ENCODE results near the gene CBFA2T2. TPM values are rescaled to one million over a fixed set of nuclear protein-coding genes. Genes with fewer than 3 reads are reported as not detected.
"Not testable (repeated sequence)": the region's sequence is repeated elsewhere in the genome, so short reads cannot be mapped to it uniquely, and the experiment has no call there.

CBFA2T2 gene
- total and polyA plus RNA-seq, 5 donors: 5.6 to 13.9 (median 12.0) TPM

GRCh38 chr20:33629979-33630378 lies 140.1 kb downstream of the CBFA2T2 start:
- H3K4me3 ChIP-seq (ENCODE audit: low read length): no peak overlapping the region
- H3K9me3 ChIP-seq (ENCODE audit: control insufficient read depth, low read length): no peaks in the 10 kb centered on the region
- H3K27me3 ChIP-seq (ENCODE audit: control insufficient read depth, insufficient read depth): no peaks in the 10 kb centered on the region
- WGBS: 91% methylated on average over 5 of the region's 5 CpGs
- no peak overlapping the region for H3K27ac ChIP-seq (ENCODE audit: low read length)
- intact Hi-C loops (cut with DNase I): no loop called here
- no peak for ATAC-seq
- DNase-seq: no peak
- no peaks in the 10 kb centered on the region for H3K4me1 ChIP-seq (ENCODE audit: control insufficient read depth, insufficient read depth, low read length)

- 65% methylated on average over 4 of the region's 4 CpGs for WGBS
- H3K9me3 ChIP-seq (ENCODE audit: control insufficient read depth, low read length): no peaks in the 10 kb centered on the region
- ATAC-seq (no peak), DNase-seq (no peak)
- H3K27ac ChIP-seq (ENCODE audit: low read length): no peak overlapping the region
- no peaks in the 10 kb centered on the region for H3K4me1 ChIP-seq (ENCODE audit: control insufficient read depth, insufficient read depth, low read length)
- H3K27me3 ChIP-seq (ENCODE audit: control insufficient read depth, insufficient read depth): no peaks in the 10 kb centered on the region
- intact Hi-C loops (cut with DNase I): no loop called here
- no peak overlapping the region for H3K4me3 ChIP-seq (ENCODE audit: low read length)
These were observed 140.6 kb downstream of the CBFA2T2 start for GRCh38 chr20:33630507-33630906.

- ATAC-seq; H3K4me3 ChIP-seq (ENCODE audit: low read length); intact Hi-C loops (cut with DNase I); H3K27me3 ChIP-seq (ENCODE audit: control insufficient read depth, insufficient read depth); H3K9me3 ChIP-seq (ENCODE audit: control insufficient read depth, low read length); H3K27ac ChIP-seq (ENCODE audit: low read length); DNase-seq; H3K4me1 ChIP-seq (ENCODE audit: control insufficient read depth, insufficient read depth, low read length): not testable (repeated sequence)
- 84% methylated on average over 4 of the region's 4 CpGs for WGBS
These were observed 142.0 kb downstream of the CBFA2T2 start for GRCh38 chr20:33631910-33632309.

GRCh38 chr20:33635341-33635740 lies 145.4 kb downstream of the CBFA2T2 start:
- Histone ChIP-seq H3K27me3 (ENCODE audit: control insufficient read depth, insufficient read depth) (no peaks in the 10 kb centered on the region), H3K4me1 (ENCODE audit: control insufficient read depth, insufficient read depth, low read length) (no peaks in the 10 kb centered on the region), H3K9me3 (ENCODE audit: control insufficient read depth, low read length) (no peaks in the 10 kb centered on the region), H3K4me3 (ENCODE audit: low read length) (no peak overlapping the region), H3K27ac (ENCODE audit: low read length) (no peak overlapping the region)
- intact Hi-C loops (cut with DNase I): no loop called here
- 97% methylated on average over 3 of the region's 3 CpGs for WGBS
- no peak for ATAC-seq
- no peak for DNase-seq

- H3K4me1 ChIP-seq (ENCODE audit: control insufficient read depth, insufficient read depth, low read length): no peaks in the 10 kb centered on the region
- DNase-seq (no peak), ATAC-seq (no peak)
- H3K9me3 ChIP-seq (ENCODE audit: control insufficient read depth, low read length): no peaks in the 10 kb centered on the region
- H3K27me3 ChIP-seq (ENCODE audit: control insufficient read depth, insufficient read depth): no peaks in the 10 kb centered on the region
- H3K27ac ChIP-seq (ENCODE audit: low read length): no peak overlapping the region
- H3K4me3 ChIP-seq (ENCODE audit: low read length): no peak overlapping the region
- intact Hi-C loops (cut with DNase I): no loop called here
- WGBS: 82% methylated on average over 1 of the region's 1 CpG
These were observed 146.9 kb downstream of the CBFA2T2 start for GRCh38 chr20:33636776-33637175.

- ATAC-seq: no peak
- no peak for DNase-seq
- no peak overlapping the region for H3K27ac ChIP-seq (ENCODE audit: low read length)
- H3K27me3 ChIP-seq (ENCODE audit: control insufficient read depth, insufficient read depth): no peaks in the 10 kb centered on the region
- H3K4me3 ChIP-seq (ENCODE audit: low read length): no peak overlapping the region
- H3K9me3 ChIP-seq (ENCODE audit: control insufficient read depth, low read length): no peaks in the 10 kb centered on the region
- H3K4me1 ChIP-seq (ENCODE audit: control insufficient read depth, insufficient read depth, low read length): no peaks in the 10 kb centered on the region
- 79% methylated on average over 13 of the region's 13 CpGs for WGBS
- intact Hi-C loops (cut with DNase I): no loop called here
These were observed 150.4 kb downstream of the CBFA2T2 start for GRCh38 chr20:33640287-33640686.

GRCh38 chr20:33644313-33645071 lies 154.6 kb downstream of the CBFA2T2 start:
- Histone ChIP-seq H3K4me1 (ENCODE audit: control insufficient read depth, insufficient read depth, low read length) (peaks cover 9% of the 10 kb centered on the region), H3K27ac (ENCODE audit: low read length) (no peak overlapping the region), H3K4me3 (ENCODE audit: low read length) (no peak overlapping the region), H3K27me3 (ENCODE audit: control insufficient read depth, insufficient read depth) (no peaks in the 10 kb centered on the region), H3K9me3 (ENCODE audit: control insufficient read depth, low read length) (no peaks in the 10 kb centered on the region)
- intact Hi-C loops (cut with DNase I): no loop called here
- 87% methylated on average over 28 of the region's 28 CpGs for WGBS
- DNase-seq (no peak), ATAC-seq (no peak)

- intact Hi-C loops (cut with DNase I): no loop called here
These were observed 155.1 kb downstream of the CBFA2T2 start for GRCh38 chr20:33645072-33645358.

GRCh38 chr20:33645396-33645795 lies 155.5 kb downstream of the CBFA2T2 start:
- WGBS: 93% methylated on average over 2 of the region's 2 CpGs
- H3K27me3 ChIP-seq (ENCODE audit: control insufficient read depth, insufficient read depth): no peaks in the 10 kb centered on the region
- intact Hi-C loops (cut with DNase I): no loop called here
- no peaks in the 10 kb centered on the region for H3K9me3 ChIP-seq (ENCODE audit: control insufficient read depth, low read length)
- H3K27ac ChIP-seq (ENCODE audit: low read length): no peak overlapping the region
- DNase-seq (no peak), ATAC-seq (no peak)
- H3K4me1 ChIP-seq (ENCODE audit: control insufficient read depth, insufficient read depth, low read length): peaks cover 9% of the 10 kb centered on the region
- H3K4me3 ChIP-seq (ENCODE audit: low read length): no peak overlapping the region

More at GRCh38 chr20:33645072-33645358, 155.1 kb downstream of the CBFA2T2 start:
- ATAC-seq: no peak
- Histone ChIP-seq H3K4me3 (ENCODE audit: low read length) (no peak overlapping the region), H3K9me3 (ENCODE audit: control insufficient read depth, low read length) (no peaks in the 10 kb centered on the region), H3K27ac (ENCODE audit: low read length) (no peak overlapping the region), H3K27me3 (ENCODE audit: control insufficient read depth, insufficient read depth) (no peaks in the 10 kb centered on the region), H3K4me1 (ENCODE audit: control insufficient read depth, insufficient read depth, low read length) (peaks cover 9% of the 10 kb centered on the region)
- no peak for DNase-seq
- WGBS: 75% methylated on average over 4 of the region's 4 CpGs

GRCh38 chr20:33646191-33646590 lies 156.3 kb downstream of the CBFA2T2 start:
- ATAC-seq: no peak
- no peaks in the 10 kb centered on the region for H3K9me3 ChIP-seq (ENCODE audit: control insufficient read depth, low read length)
- no peak for DNase-seq
- peaks cover 9% of the 10 kb centered on the region for H3K4me1 ChIP-seq (ENCODE audit: control insufficient read depth, insufficient read depth, low read length)
- 87% methylated on average over 5 of the region's 5 CpGs for WGBS
- intact Hi-C loops (cut with DNase I): no loop called here
- no peak overlapping the region for H3K27ac ChIP-seq (ENCODE audit: low read length)
- no peaks in the 10 kb centered on the region for H3K27me3 ChIP-seq (ENCODE audit: control insufficient read depth, insufficient read depth)
- no peak overlapping the region for H3K4me3 ChIP-seq (ENCODE audit: low read length)

GRCh38 chr20:33646959-33647602 lies 157.2 kb downstream of the CBFA2T2 start:
- intact Hi-C loops (cut with DNase I); H3K4me3 ChIP-seq (ENCODE audit: low read length); DNase-seq; ATAC-seq; H3K27ac ChIP-seq (ENCODE audit: low read length); H3K9me3 ChIP-seq (ENCODE audit: control insufficient read depth, low read length); H3K27me3 ChIP-seq (ENCODE audit: control insufficient read depth, insufficient read depth); H3K4me1 ChIP-seq (ENCODE audit: control insufficient read depth, insufficient read depth, low read length): not testable (repeated sequence)
- WGBS: 75% methylated on average over 14 of the region's 14 CpGs

Measured in right cardiac atrium (tissue), 5 donors.